SK-N-DZ (cell line): ENCODE data around the gene SNAP25.
A peak's percentile ranks its signal among the peaks of the same experiment; 100 is the strongest.

Experiments
- DNase-seq: peaks from one replicate; pipeline ENCODE4 v3.0.0-alpha.2; 2015; ENCODE audit warnings: low spot score

Gene SNAP25

GRCh38 chr20:10304471-10305046 is 85.9 kb downstream of the SNAP25 start:
- DNase-seq, result no peak

DNA sequence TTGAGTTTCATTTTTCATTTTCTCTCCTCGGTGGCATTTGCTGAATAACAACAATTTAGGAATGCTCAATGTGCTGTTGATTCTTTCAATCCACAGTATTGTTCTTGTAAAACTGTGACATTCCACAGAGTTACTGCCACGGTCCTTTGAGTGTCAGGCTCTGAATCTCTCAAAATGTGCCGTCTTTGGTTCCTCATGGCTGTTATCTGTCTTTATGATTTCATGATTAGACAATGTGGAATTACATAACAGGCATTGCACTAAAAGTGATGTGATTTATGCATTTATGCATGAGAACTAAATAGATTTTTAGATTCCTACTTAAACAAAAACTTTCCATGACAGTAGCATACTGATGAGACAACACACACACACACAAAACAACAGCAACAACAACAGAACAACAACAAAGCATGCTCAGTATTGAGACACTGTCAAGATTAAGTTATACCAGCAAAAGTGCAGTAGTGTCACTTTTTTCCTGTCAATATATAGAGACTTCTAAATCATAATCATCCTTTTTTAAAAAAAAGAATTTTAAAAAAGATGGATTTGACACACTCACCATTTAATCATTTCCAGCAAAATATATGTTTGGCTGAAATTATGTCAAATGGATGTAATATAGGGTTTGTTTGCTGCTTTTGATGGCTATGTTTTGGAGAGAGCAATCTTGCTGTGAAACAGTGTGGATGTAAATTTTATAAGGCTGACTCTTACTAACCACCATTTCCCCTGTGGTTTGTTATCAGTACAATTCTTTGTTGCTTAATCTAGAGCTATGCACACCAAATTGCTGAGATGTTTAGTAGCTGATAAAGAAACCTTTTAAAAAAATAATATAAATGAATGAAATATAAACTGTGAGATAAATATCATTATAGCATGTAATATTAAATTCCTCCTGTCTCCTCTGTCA is 88.1 kb downstream of the SNAP25 start:
- no peak for DNase-seq

DNA sequence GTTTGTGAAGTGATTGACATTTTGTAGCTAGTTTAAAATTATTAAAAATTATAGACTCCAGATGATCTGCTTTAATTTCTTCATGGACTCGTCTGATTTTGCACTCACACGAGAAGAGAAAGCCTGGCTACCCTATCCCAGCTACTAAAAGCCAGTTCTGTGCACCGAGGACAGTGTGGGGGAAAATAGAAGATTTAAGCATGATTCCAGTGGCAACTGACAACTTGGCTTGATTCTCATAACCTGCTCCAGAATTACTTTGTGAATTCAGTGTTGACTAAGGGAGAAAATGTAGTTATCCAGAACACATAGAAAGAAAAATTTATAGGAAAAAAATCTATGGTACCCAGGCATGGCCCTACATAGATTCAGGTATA is 88.7 kb downstream of the SNAP25 start:
- no peak for DNase-seq

DNA sequence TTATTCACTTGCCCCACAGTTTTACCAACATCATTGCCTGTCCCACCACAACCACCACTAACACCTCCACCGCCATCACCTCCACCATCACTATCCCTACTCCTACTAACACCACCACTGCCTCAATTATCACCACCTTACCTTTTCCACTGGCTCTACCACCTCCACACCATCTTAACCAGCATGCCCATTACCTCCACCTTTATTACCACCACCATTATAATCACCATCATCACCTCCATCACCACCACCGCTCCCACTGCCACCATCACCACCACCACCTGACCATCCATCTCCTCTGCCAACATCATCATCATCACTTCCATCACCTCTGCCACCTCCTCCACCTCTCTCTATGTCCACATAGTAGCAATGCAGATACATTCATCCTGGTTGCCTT is 90.0 kb downstream of the SNAP25 start:
- no peak for DNase-seq

GRCh38 chr20:10309326-10309725 is 90.7 kb downstream of the SNAP25 start:
- DNase-seq, result no peak

DNA sequence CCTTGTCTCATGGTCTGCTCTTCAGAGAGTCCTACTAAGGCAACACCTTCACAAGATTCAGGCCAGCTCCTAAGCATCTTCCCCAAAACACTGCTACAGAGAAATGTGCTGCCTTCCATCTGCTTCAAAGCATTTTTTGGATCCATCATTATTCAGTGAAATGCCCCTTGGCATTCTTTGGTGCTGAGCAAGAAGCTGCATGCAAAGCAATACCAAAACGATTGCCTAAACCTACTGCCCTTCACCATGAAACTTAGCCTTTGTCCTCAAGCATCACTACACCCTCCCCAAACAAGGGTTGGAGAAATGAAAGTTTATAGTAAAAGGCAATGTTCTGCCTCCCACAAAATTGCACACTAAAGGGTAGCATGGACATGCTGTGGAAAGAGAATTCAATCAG is 93.5 kb downstream of the SNAP25 start:
- no peak for DNase-seq

DNA sequence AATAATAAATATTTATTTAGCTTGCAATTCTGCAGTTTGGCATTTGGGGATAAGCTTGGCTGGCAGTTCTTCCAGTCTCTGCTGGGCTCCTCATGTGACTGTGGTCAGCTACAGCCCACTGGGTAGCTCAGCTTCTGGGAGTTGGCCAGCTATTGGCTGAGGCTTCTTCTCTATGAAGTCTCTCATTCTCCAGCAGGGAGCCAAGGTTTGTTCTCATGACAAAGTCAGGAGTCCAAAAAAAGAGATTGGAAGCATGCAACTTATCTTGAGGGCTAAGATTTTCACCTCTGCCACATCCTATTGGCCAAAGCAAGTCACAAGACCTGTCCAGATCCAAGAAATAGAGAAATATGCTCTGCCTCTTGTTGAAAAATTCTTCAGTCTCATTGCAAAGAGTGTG is 94.6 kb downstream of the SNAP25 start:
- DNase-seq, result no peak

DNA sequence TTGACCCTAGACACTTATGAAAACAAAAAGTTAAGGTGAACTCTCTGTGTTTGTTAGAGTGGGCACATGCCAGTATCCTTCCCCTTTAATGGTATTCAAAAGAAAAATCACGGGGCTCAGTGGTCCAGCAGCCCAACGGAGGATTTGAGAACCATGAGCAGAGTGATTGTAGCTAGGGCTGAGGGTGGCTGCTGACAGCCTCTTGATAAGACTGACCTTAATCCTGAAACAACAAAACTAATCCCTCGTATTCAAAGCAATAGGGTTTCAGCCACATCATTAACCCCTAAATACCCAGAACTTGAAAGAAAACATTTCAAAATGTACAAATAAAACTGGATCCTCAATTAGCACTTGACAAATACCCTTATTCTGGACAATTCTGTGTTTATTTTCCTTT is 95.1 kb downstream of the SNAP25 start:
- DNase-seq, result no peak

DNA sequence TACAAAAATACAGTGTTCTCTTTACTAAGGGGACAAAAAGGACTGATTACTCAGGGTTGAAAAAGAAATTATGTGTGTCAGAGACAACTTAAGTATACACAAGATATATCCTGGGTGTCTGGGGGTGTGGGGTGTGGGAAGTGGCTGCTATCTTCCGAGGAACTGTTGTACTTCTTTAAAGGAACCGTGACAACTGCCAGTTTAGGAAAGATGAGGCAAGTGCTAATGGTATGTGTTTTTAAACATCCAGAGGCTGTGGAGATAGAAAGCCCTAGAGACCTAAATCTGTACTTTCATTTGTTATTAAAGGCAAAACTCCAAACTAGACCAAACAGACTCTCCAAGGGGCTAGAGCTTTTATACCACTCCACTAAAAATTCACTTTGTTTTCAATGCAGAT is 95.6 kb downstream of the SNAP25 start:
- no peak for DNase-seq

DNA sequence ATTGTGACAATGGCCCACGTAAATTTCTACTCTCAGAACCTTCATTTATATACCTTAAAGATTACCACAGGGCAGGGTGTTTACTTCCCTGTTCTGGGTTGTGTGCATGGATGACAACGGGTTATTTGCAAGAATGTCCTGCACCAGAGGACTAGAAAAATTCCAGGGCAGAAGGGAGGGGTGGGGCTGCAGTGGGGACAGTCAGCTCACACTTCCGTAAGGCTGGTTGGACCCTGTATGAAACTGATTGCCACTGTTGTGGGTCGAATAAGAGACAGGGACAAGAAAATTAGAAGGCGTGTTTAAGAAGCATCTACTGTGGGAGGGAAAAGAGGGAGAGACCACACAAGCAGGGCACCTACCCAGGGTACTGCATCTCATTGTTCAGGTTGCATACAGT is 96.5 kb downstream of the SNAP25 start:
- no peak for DNase-seq

DNA sequence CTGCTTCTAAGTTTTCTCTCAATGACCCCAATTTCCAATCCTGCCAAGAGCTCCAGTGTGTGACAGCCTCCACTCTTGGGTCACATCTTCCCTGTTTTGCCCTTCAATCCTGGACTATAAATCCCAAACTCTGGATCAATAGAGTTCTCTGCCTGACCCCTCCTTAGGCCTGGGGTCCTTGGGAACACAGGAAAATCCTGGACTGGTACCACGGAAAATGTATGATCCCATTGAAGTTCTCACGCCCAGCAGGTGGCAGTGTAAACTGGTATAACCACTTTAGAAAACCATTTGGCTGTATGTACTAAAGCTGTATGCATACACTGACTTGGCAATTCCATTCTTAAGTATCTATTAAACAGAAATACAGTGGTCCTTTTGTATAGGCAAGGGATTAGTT is 98.0 kb downstream of the SNAP25 start:
- DNase-seq, result peak; percentile 33

- DNase-seq, result no peak
These were observed 99.8 kb downstream of the SNAP25 start for GRCh38 chr20:10318291-10319024.

GRCh38 chr20:10319855-10320254 is 101.2 kb downstream of the SNAP25 start:
- no peak for DNase-seq

DNA sequence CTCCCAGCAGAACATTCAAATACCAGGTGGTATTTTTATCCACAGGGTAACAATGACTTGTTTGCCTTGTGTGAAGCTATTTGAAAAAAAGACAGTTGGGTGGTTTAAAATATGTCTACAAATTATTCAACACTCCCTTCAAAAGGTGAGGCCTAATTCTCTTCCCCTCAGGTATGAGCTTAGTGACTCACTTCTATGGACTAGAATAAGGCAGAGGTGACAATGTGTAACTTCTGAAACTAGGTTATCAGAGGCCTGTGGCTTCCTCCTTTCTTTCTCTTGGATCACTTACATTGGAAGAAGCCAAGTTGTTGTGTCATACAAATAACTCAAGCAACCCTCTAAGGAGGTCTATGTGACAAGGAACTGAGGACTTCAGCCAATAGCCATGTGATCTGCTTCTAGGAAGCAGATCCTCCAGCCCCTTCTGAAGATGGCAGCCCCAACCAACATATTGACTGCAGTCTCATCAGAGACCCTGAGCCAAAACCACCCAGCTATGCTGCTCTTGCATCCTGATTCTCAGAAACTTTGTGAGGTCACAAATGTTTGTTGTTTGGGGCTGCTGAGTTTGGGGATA is 102.6 kb downstream of the SNAP25 start:
- DNase-seq, result no peak

- no peak for DNase-seq
These were observed 103.7 kb downstream of the SNAP25 start for GRCh38 chr20:10322073-10323012.

GRCh38 chr20:10323729-10324128 is 105.1 kb downstream of the SNAP25 start:
- DNase-seq, result no peak

DNA sequence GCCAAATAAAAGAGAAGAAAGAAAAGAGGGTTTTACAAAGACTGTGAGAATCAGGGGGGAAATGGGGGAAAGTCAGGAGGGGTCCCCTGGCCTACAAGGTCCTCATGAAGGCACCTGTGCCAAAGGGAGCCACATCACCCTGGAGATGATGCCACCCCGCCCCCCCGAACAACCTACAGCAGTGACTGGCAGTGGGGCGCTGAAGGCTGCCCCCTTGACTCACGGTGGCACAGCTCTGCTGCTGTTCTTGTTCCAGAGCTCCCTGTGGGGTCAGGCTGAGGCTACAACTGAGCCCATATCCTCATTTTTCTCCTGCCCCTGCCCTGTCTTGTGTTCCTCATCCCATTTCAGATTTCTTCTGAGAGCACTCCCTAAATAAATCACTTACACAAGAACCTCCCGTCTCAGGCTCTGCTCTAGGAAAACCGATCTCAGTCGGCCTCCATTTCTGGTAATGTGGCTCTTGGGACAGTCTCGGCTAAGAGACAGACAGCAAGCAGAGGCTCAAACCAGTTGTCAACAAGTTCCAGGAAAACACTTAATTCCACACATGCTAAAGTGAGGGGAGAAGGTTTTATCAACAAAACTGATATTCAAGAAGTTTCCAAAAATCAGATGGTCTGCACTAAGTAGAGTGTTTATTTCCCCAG is 105.7 kb downstream of the SNAP25 start:
- no peak for DNase-seq

DNA sequence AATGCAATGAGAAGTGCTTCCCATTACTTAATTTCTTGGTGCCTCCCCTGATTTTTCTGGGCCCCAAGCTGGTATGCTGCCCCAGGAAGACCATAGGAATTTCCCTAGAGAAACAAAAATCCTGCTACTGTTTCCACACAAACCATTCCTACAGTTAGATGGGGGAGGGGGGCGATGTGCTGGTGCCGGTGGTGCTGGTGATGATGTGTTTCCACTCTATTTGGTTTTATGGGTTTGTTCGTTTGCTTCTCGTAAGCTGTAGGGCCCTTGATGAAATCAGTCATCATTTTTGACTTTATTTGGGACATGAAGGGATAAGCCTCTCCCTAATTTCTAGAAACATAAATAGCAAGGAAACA is 110.2 kb downstream of the SNAP25 start:
- no peak for DNase-seq

DNA sequence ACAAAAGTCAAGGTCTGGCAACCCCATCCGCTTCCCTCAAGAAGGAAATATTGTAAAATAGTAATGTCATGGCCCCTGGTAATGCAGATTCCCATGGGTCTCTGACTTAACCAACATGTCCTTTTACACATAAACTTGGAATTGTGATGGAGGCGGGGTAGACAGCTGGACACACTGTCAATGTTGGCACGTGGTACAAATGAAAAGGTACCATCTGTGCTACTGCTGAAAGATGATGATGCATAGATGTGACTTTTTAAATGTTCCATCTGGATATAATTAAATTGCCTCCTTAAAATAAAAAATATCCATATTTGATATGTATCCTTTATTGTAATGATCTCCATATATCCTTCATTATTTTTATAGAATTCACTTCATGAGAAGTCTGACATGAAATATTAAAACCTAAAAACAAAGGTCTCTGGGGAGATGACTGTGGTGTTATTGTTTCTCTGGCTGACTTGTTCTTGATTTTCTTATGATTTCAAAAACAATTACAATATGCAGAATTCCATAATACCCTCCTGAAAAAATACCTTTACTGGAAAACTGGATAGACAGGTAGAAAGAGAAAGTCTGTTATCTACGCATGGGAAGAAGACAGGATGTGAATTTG is 110.9 kb downstream of the SNAP25 start:
- DNase-seq, result no peak

DNA sequence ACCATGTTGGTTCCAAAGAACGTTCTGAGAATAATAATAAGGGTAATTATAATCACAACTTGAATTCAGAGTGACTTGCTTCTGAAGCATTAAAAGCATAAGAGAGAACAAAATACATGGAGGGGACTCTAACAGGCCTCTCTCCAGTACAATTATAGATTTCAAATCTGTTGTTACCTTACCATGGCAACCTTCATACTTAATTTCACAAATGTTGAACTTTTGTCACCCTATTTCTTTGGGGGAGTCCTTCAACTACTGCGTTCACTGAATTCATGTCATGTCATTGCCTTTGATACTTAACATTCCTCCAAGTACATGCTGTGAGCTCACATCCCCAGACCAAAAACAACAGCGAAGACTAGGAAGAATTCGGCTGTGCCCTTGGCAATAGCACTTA is 111.4 kb downstream of the SNAP25 start:
- no peak for DNase-seq
